Measurements from ENCODE around the gene ANLN.
"Not testable (repeated sequence)": the region's sequence is repeated elsewhere in the genome, so short reads cannot be mapped to it uniquely, and the experiment has no call there.

ANLN gene

DNA sequence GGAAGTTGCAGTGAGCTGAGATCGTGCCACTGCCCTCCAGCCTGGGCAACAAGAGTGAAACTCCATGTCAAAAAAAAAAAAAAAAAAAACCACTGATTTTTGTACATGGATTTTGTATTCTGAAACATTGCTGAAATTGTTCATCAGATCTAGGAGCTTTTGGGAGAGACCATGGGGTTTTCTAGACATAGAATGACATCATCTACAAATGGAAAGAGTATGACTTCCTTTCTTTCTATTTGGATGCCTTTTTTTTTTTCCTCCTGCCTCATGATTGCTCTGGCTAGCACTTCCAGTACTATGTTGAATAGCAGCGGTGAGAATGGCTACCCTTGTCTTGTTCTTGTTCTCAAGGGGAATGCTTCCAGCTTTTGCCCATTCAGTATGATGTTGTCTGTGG lies 89.1 kb downstream of the ANLN start:
- H3K27me3 ChIP-seq, result no peaks in the 10 kb centered on the region
- H3K9me3 ChIP-seq, result no peaks in the 10 kb centered on the region
- no peak overlapping the region for H3K27ac ChIP-seq
- no peaks in the 10 kb centered on the region for H3K36me3 ChIP-seq
- H3K4me3 ChIP-seq (ENCODE audit: low read depth in 1 of 2, low read length in 1 of 2), result no peak overlapping the region
- TF ChIP-seq, protein P1, sequence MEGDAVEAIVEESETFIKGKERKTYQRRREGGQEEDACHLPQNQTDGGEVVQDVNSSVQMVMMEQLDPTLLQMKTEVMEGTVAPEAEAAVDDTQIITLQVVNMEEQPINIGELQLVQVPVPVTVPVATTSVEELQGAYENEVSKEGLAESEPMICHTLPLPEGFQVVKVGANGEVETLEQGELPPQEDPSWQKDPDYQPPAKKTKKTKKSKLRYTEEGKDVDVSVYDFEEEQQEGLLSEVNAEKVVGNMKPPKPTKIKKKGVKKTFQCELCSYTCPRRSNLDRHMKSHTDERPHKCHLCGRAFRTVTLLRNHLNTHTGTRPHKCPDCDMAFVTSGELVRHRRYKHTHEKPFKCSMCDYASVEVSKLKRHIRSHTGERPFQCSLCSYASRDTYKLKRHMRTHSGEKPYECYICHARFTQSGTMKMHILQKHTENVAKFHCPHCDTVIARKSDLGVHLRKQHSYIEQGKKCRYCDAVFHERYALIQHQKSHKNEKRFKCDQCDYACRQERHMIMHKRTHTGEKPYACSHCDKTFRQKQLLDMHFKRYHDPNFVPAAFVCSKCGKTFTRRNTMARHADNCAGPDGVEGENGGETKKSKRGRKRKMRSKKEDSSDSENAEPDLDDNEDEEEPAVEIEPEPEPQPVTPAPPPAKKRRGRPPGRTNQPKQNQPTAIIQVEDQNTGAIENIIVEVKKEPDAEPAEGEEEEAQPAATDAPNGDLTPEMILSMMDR (IDR thresholded peaks at IDR 0.05), result no peak
- H3K4me1 ChIP-seq (ENCODE audit: control insufficient read depth in 1 of 2, insufficient read depth in 1 of 2, low read depth in 1 of 2, low read length in 1 of 2), result no peaks in the 10 kb centered on the region

DNA sequence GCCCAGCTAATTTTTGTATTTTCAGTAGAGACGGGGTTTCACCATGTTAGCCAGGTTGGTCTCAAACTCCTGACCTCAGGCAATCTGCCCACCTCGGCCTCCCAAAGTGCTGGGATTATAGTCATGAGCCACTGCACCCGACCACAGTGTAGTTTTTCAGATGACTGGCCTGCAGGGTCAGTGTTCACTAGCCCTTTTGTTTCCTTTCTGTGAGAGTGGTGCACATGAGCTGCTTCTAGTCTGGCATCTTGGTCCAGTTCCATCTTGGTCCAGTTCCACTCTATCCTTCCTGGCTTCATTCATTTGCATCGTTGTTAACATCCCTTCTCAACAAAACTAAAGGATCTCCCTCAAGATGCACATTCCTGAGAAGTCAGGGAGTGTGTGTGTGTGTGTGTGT lies 94.2 kb downstream of the ANLN start:
- not testable (repeated sequence) for H3K27ac ChIP-seq; H3K4me1 ChIP-seq (ENCODE audit: control insufficient read depth in 1 of 2, insufficient read depth in 1 of 2, low read depth in 1 of 2, low read length in 1 of 2); H3K27me3 ChIP-seq; H3K36me3 ChIP-seq; H3K4me3 ChIP-seq (ENCODE audit: low read depth in 1 of 2, low read length in 1 of 2); H3K9me3 ChIP-seq

DNA sequence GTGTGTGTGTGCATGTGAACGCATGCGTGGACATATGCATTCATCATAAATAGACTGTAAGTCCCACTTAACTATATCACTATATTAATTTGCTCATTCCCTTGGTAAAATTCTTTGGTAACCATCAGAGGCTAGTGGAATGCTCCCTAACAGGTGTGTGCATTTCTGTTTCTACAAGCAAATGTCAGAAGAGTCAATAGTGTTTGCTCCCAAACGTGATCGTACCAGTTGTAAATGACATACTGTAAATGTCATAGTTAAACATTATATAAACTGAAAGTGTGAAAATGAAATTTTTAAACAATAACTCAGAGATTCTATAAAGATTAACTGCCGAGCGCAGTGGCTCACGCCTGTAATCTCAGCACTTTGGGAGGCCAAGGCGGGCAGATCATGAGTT lies 94.6 kb downstream of the ANLN start:
- H3K36me3 ChIP-seq, result no peaks in the 10 kb centered on the region
- TF ChIP-seq, protein P1 (IDR thresholded peaks at IDR 0.05), result no peak

DNA sequence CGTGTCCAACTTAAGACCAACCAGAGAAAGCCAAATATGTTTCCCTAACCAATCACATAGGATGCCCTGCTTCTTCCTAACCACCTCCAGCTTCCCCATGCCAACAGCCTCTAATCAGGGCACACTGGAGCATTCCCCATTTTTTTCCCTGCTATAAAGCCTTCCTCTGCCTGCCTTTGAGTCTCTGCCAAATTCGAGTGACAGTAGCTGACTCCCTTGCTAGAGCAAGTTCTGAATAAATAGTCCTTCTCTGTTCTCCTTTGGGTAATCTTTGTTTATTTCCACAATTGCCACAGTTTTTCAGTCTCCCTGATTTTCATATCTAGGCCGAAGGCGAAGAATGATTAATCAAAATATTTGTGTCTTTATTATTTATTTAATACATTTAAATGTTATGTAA lies 96.7 kb downstream of the ANLN start:
- no peaks in the 10 kb centered on the region for H3K27me3 ChIP-seq
- no peaks in the 10 kb centered on the region for H3K4me1 ChIP-seq (ENCODE audit: control insufficient read depth in 1 of 2, insufficient read depth in 1 of 2, low read depth in 1 of 2, low read length in 1 of 2)
- TF ChIP-seq, protein P1 (IDR thresholded peaks at IDR 0.05), result no peak
- no peak overlapping the region for H3K27ac ChIP-seq
- no peaks in the 10 kb centered on the region for H3K9me3 ChIP-seq
- H3K36me3 ChIP-seq, result no peaks in the 10 kb centered on the region
- H3K4me3 ChIP-seq (ENCODE audit: low read depth in 1 of 2, low read length in 1 of 2), result no peak overlapping the region

More for the DNA sequence above, 94.6 kb downstream of the ANLN start:
- H3K27ac ChIP-seq, result no peak overlapping the region
- H3K27me3 ChIP-seq, result no peaks in the 10 kb centered on the region
- H3K4me1 ChIP-seq (ENCODE audit: control insufficient read depth in 1 of 2, insufficient read depth in 1 of 2, low read depth in 1 of 2, low read length in 1 of 2), result no peaks in the 10 kb centered on the region
- H3K4me3 ChIP-seq (ENCODE audit: low read depth in 1 of 2, low read length in 1 of 2), result no peak overlapping the region
- no peaks in the 10 kb centered on the region for H3K9me3 ChIP-seq

DNA sequence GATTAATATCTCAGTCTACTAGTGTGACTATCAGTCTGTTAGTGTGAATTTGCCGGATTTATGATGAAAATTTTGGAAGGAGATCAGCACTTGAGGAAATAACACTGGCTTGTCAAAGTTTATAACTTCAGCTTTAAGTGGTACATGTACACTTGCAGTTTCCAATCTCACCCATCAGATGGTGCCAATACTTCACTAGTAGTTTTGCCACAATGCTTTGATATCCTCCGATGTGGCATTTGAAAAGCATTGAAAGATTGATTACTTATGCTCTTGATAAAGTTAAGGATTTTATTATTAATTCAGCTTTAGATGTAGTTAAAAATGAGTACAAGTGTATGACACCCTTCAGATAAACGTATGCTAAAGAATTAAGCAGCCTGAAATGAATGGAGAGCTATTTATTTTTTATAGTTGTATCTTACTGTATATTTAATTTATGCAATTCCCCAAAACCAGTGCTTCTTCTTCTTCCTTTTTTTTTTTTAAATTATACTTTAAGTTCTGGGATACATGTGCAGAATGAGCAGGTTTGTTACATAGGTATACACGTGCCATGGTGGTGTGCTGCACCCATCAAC lies 98.2 kb downstream of the ANLN start:
- no peak overlapping the region for H3K27ac ChIP-seq
- H3K36me3 ChIP-seq, result no peaks in the 10 kb centered on the region
- TF ChIP-seq, protein P1 (IDR thresholded peaks at IDR 0.05), result peak; percentile 52
- no peak overlapping the region for H3K4me3 ChIP-seq (ENCODE audit: low read depth in 1 of 2, low read length in 1 of 2)
- H3K4me1 ChIP-seq (ENCODE audit: control insufficient read depth in 1 of 2, insufficient read depth in 1 of 2, low read depth in 1 of 2, low read length in 1 of 2), result no peaks in the 10 kb centered on the region
- no peaks in the 10 kb centered on the region for H3K9me3 ChIP-seq
- H3K27me3 ChIP-seq, result no peaks in the 10 kb centered on the region

DNA sequence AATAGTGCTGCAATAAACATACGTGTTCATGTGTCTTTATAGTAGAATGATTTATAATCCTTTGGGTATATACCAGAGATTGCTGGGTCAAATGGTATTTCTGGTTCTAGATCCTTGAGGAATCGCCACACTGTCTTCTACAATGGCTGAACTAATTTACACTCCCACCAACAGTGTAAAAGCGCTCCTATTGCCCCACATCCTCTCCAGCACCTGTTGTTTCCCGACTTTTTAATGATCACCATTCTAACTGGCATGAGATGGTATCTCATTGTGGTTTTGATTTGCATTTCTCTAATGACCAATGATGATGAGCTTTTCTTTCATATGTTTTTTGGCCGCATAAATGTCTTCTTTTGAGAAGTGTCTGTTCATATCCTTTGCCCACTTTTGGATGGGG lies 99.0 kb downstream of the ANLN start:
- H3K4me3 ChIP-seq (ENCODE audit: low read depth in 1 of 2, low read length in 1 of 2); H3K4me1 ChIP-seq (ENCODE audit: control insufficient read depth in 1 of 2, insufficient read depth in 1 of 2, low read depth in 1 of 2, low read length in 1 of 2); H3K9me3 ChIP-seq; H3K27me3 ChIP-seq; H3K36me3 ChIP-seq; H3K27ac ChIP-seq: not testable (repeated sequence)

DNA sequence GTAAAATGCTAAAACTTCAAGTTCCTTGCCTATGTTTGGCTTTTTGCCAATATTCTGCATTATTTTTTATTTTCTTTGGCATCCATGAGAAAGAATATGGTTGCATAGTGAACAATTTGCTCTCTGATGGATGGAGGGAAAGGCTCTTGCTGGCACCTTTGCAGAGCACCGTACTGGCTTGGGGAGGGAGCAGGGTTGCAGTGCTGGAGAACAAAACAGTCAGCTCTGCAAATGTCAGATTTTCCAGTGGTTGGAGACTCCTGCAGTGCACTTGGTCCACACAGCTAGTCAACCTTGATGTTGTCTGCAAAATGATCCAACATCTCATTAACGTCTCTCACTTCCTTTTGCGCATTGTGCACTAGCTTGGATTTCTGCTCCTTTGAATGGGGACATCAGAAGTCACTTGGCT lies 100.8 kb downstream of the ANLN start:
- no peak overlapping the region for H3K27ac ChIP-seq
- no peak overlapping the region for H3K4me3 ChIP-seq (ENCODE audit: low read depth in 1 of 2, low read length in 1 of 2)
- no peaks in the 10 kb centered on the region for H3K9me3 ChIP-seq
- no peaks in the 10 kb centered on the region for H3K4me1 ChIP-seq (ENCODE audit: control insufficient read depth in 1 of 2, insufficient read depth in 1 of 2, low read depth in 1 of 2, low read length in 1 of 2)
- no peaks in the 10 kb centered on the region for H3K27me3 ChIP-seq
- TF ChIP-seq, protein P1 (IDR thresholded peaks at IDR 0.05), result no peak
- H3K36me3 ChIP-seq, result no peaks in the 10 kb centered on the region
